HepG2 (cell line): ENCODE results near the gene SMIM13. TPM values are rescaled to one million over a fixed set of nuclear protein-coding genes. Genes with fewer than 3 reads are reported as not detected.

Experiments
- ATF5 ChIP-seq: sonication (generic); formaldehyde crosslinking; IDR thresholded peaks from 2 replicates; pipeline ENCODE4 v1.4.0; 2020; ENCODE audit warnings: mild to moderate bottlenecking, low read depth, missing genetic modification reagents
- ATM ChIP-seq: fragments of 450-650 bp; IDR thresholded peaks from 2 replicates; pipeline ENCODE4 v1.7.1; 2017; ENCODE audit warnings: mild to moderate bottlenecking, borderline replicate concordance
- CSRNP2 ChIP-seq: sonication (generic); formaldehyde crosslinking; conservative IDR thresholded peaks from 2 replicates; pipeline ENCODE4 v1.8.0; 2022; ENCODE audit warnings: low read depth, missing genetic modification reagents
- EEA1 ChIP-seq: sonication (generic); formaldehyde crosslinking; IDR thresholded peaks from 2 replicates; pipeline ENCODE4 v1.5.1; 2020; ENCODE audit warnings: mild to moderate bottlenecking, missing genetic modification reagents, borderline replicate concordance
- ELF1 ChIP-seq: sonication (generic); formaldehyde crosslinking; IDR thresholded peaks from 2 replicates; pipeline ENCODE4 v1.4.0; 2020; ENCODE audit warnings: missing genetic modification reagents
- FOSL1 ChIP-seq: sonication (generic); formaldehyde crosslinking; IDR thresholded peaks from 2 replicates; pipeline ENCODE4 v1.9.0; 2021; ENCODE audit warnings: missing genetic modification reagents, borderline replicate concordance
- GABPA ChIP-seq, 2 experiments: IDR thresholded peaks; 2 replicates each; pipeline ENCODE4 v1.6.1; 2011 to 2016; ENCODE audit warnings: low read depth in 2 of 2, low read length in 1 of 2, missing biosample characterization in 1 of 2, missing genetic modification characterization in 1 of 2
- GTF2F1 ChIP-seq: fragments of 150-350 bp; IDR thresholded peaks from 2 replicates; pipeline ENCODE4 v1.6.1; 2014; ENCODE audit warnings: low read length
- GZF1 ChIP-seq: sonication (generic); formaldehyde crosslinking; IDR thresholded peaks from 2 replicates; pipeline ENCODE4 v1.5.1; 2020; ENCODE audit warnings: mild to moderate bottlenecking, missing genetic modification reagents
- HHEX ChIP-seq: IDR thresholded peaks from 2 replicates; pipeline ENCODE4 v1.6.1; 2016; ENCODE audit warnings: control low read depth
- KDM4B ChIP-seq: sonication (generic); formaldehyde crosslinking; IDR thresholded peaks from 2 replicates; pipeline ENCODE4 v1.4.0; 2020; ENCODE audit warnings: missing genetic modification reagents
- LRRFIP1 ChIP-seq: sonication (generic); formaldehyde crosslinking; conservative IDR thresholded peaks from 2 replicates; pipeline ENCODE4 v1.4.0; 2020; ENCODE audit warnings: missing genetic modification reagents
- MEIS1 ChIP-seq: sonication (generic); formaldehyde crosslinking; IDR thresholded peaks from 2 replicates; pipeline ENCODE4 v1.9.0; 2021; ENCODE audit warnings: mild to moderate bottlenecking, missing genetic modification reagents, moderate library complexity, borderline replicate concordance
- MTA1 ChIP-seq: sonication (generic); formaldehyde crosslinking; IDR thresholded peaks from 2 replicates; pipeline ENCODE4 v1.4.0; 2020; ENCODE audit warnings: missing genetic modification reagents, mild to moderate bottlenecking, borderline replicate concordance
- PHF20 ChIP-seq: sonication (generic); formaldehyde crosslinking; IDR thresholded peaks from 2 replicates; pipeline ENCODE4 v1.5.0; 2020; ENCODE audit warnings: mild to moderate bottlenecking, missing genetic modification reagents
- POGZ ChIP-seq: sonication (generic); formaldehyde crosslinking; IDR thresholded peaks from 2 replicates; pipeline ENCODE4 v1.4.0; 2020; ENCODE audit warnings: mild to moderate bottlenecking, missing genetic modification reagents
- SOX13 ChIP-seq, 3 experiments: fragments of 450-650 bp in 1 of 3; sonication (generic) in 1 of 3; formaldehyde crosslinking in 1 of 3; IDR thresholded peaks in 2 of 3; conservative IDR thresholded peaks in 1 of 3; 2 replicates each; pipeline versions ENCODE4 v1.5.0 to v1.6.1; 2016 to 2020; ENCODE audit warnings: antibody characterized with exemption in 1 of 3, mild to moderate bottlenecking in 1 of 3, missing compliant biosample characterization in 1 of 3, missing genetic modification reagents in 1 of 3, moderate library complexity in 1 of 3
- SOX6 ChIP-seq, 2 experiments: fragments of 450-650 bp in 1 of 2; sonication (generic) in 1 of 2; formaldehyde crosslinking in 1 of 2; IDR thresholded peaks; 2 replicates each; pipeline versions ENCODE4 v1.4.0 to v1.6.1; 2017 to 2020; ENCODE audit warnings: antibody characterized with exemption in 1 of 2, mild to moderate bottlenecking in 1 of 2, missing genetic modification reagents in 1 of 2
- SRY ChIP-seq: sonication (generic); formaldehyde crosslinking; IDR thresholded peaks from 2 replicates; pipeline ENCODE4 v1.8.0; 2022; ENCODE audit warnings: mild to moderate bottlenecking, missing genetic modification reagents
- TBP ChIP-seq: sonication (generic); formaldehyde crosslinking; IDR thresholded peaks from 2 replicates; pipeline ENCODE4 v1.5.0; 2020; ENCODE audit warnings: missing genetic modification reagents
- ZFY ChIP-seq: sonication (generic); formaldehyde crosslinking; IDR thresholded peaks from 2 replicates; pipeline ENCODE4 v1.4.0; 2020; ENCODE audit warnings: missing genetic modification reagents
- ZNF24 ChIP-seq: fragments of 450-650 bp; IDR thresholded peaks from 2 replicates; pipeline ENCODE4 v1.6.1; 2017; ENCODE audit warnings: antibody characterized with exemption, mild to moderate bottlenecking
- ZNF256 ChIP-seq: sonication (generic); formaldehyde crosslinking; conservative IDR thresholded peaks from 2 replicates; pipeline ENCODE4 v1.4.0; 2020; ENCODE audit warnings: missing genetic modification reagents
- ZNF329 ChIP-seq: sonication (generic); formaldehyde crosslinking; IDR thresholded peaks from 2 replicates; pipeline ENCODE4 v1.9.0; 2021; ENCODE audit warnings: low read depth, mild to moderate bottlenecking, missing genetic modification reagents
- ZNF362 ChIP-seq: sonication (generic); formaldehyde crosslinking; IDR thresholded peaks from 2 replicates; pipeline ENCODE4 v1.4.0; 2020; ENCODE audit warnings: missing genetic modification reagents, mild to moderate bottlenecking, borderline replicate concordance
- ZNF367 ChIP-seq: sonication (generic); formaldehyde crosslinking; IDR thresholded peaks from 2 replicates; pipeline ENCODE4 v1.4.0; 2020; ENCODE audit warnings: missing genetic modification reagents, borderline replicate concordance
- ZSCAN30 ChIP-seq: sonication (generic); formaldehyde crosslinking; IDR thresholded peaks from 2 replicates; pipeline ENCODE4 v1.5.0; 2020; ENCODE audit warnings: mild to moderate bottlenecking, missing genetic modification reagents
- polyA plus RNA-seq, 8 experiments: library from polyadenylated mRNA; depleted of rRNA in 3 of 8; stranded (reverse) in 7 of 8; unstranded in 1 of 8; fragments of >200 nt; fragmentation: Illumina TruSeq in 4 of 8; extraction: Trizol in 4 of 8; gene quantifications; 2 replicates each; pipeline versions ENCODE4 v1.2.1 to v1.2.3, GENCODE V29; 2011 to 2016; ENCODE audit warnings: low read depth in 4 of 8, missing spikeins in 1 of 8, mixed read lengths in 1 of 8; ENCODE audit not compliant: insufficient read depth in 1 of 8
- total RNA-seq, 5 experiments: library from RNA; depleted of rRNA; stranded (reverse); fragments of >200 nt; fragmentation: Illumina TruSeq; extraction: Trizol; gene quantifications; 2 replicates each; pipeline ENCODE4 v1.2.3, GENCODE V29; 2016; ENCODE audit warnings: low read depth in 1 of 5

SMIM13 gene
- total and polyA plus RNA-seq, 2 of the 13 experiments (the other 11 are each of a cell fraction or from before 2014, with no cell fraction given), result 2.7 to 10.2 TPM

GRCh38 chr6:11093376-11093625, 333 bp upstream of the SMIM13 start (continued):
- TF ChIP-seq SOX13 (IDR thresholded peaks at IDR 0.05), result no peak
- no peak; a peak in 1 of 4 replicates for TF ChIP-seq SOX13 (CRISPR knock-in tag; conservative IDR thresholded peaks at IDR 0.05 in 1 of 2, IDR thresholded peaks at IDR 0.05 in 1 of 2)
- TF ChIP-seq ATF5 (CRISPR knock-in tag), result no peak
- no peak for TF ChIP-seq ZNF329
- TF ChIP-seq MTA1 (CRISPR knock-in tag), result no peak
- TF ChIP-seq ATM, result no peak
- TF ChIP-seq ZNF367, result no peak; the same call in 1 of the 2 replicates
- no peak for TF ChIP-seq ELF1 (CRISPR knock-in tag)
- no peak for TF ChIP-seq POGZ (CRISPR knock-in tag)
- no peak for TF ChIP-seq ZSCAN30 (CRISPR knock-in tag)
- no peak for TF ChIP-seq ZNF24
- no peak for TF ChIP-seq ZFY (CRISPR knock-in tag)
- TF ChIP-seq GZF1 (CRISPR knock-in tag), result peak; percentile 86; the same call in 1 of the 2 replicates
- no peak for TF ChIP-seq GABPA (IDR thresholded peaks at IDR 0.05; ENCODE audit: low read depth, low read length)
- TF ChIP-seq GABPA (CRISPR knock-in tag; IDR thresholded peaks at IDR 0.05; ENCODE audit: low read depth), result no peak
- TF ChIP-seq HHEX (CRISPR knock-in tag), result no peak
- TF ChIP-seq FOSL1 (CRISPR knock-in tag), result no peak
- no peak for TF ChIP-seq KDM4B (CRISPR knock-in tag)
- TF ChIP-seq CSRNP2 (CRISPR knock-in tag), result no peak
- no peak for TF ChIP-seq PHF20 (CRISPR knock-in tag)
- TF ChIP-seq ZNF256 (CRISPR knock-in tag), result no peak
- TF ChIP-seq MEIS1 (CRISPR knock-in tag), result no peak
- no peak for TF ChIP-seq ZNF362 (CRISPR knock-in tag)
- no peak for TF ChIP-seq SOX6 (IDR thresholded peaks at IDR 0.05)
- TF ChIP-seq SOX6 (CRISPR knock-in tag; IDR thresholded peaks at IDR 0.05), result no peak
- TF ChIP-seq EEA1 (CRISPR knock-in tag), result no peak
- peak; percentile 75; the same call in 1 of the 2 replicates for TF ChIP-seq LRRFIP1 (CRISPR knock-in tag)
- no peak for TF ChIP-seq SRY (CRISPR knock-in tag)
- no peak for TF ChIP-seq GTF2F1
- TF ChIP-seq TBP (CRISPR knock-in tag), result no peak
